ENCODE results near the gene GNRH2.
"Not testable (repeated sequence)": the region's sequence is repeated elsewhere in the genome, so short reads cannot be mapped to it uniquely, and the experiment has no call there.

The GNRH2 gene

GRCh38 chr20:3042625-3043024 is 797 bp upstream of the GNRH2 start:
- DNase-seq (ENCODE audit: low read depth in 2 of 2): no peak

DNA sequence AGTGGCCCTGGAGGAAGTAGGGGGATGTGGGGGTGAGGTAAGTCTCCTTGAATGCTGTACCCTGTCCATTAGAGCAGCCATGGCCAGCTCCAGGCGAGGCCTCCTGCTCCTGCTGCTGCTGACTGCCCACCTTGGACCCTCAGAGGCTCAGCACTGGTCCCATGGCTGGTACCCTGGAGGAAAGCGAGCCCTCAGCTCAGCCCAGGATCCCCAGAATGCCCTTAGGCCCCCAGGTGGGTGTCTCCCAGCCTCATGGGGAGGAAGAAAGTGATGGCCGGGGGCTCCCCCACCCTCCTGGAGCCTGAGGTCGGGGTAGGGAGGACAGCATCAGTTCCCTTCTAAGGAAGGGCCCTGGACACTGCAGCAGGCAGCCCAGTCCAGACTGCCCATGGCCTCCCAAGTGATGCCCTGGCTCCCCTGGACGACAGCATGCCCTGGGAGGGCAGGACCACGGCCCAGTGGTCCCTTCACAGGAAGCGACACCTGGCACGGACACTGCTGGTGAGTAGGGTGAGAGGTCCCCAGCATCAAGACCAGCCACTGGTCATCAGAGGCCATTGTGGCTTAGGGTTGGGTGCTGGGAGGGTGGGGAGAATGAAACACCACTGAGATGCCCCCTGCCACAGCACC is 1.0 kb downstream of the GNRH2 start:
- DNase-seq (ENCODE audit: low read depth in 2 of 2): no peak

GRCh38 chr20:3045042-3045815 is 1.8 kb downstream of the GNRH2 start:
- peak; percentile 15 to 23 for DNase-seq (ENCODE audit: low read depth in 2 of 2)

GRCh38 chr20:3045816-3046676 is 2.6 kb downstream of the GNRH2 start, which contains the start of gene MRPS26:
TSS of gene MRPS26 (plus strand) at chr20:3046052. CDS start at chr20:3046069, 17 bp downstream.
- peak; percentile 60 to 64 for DNase-seq (ENCODE audit: low read depth in 2 of 2)

DNA sequence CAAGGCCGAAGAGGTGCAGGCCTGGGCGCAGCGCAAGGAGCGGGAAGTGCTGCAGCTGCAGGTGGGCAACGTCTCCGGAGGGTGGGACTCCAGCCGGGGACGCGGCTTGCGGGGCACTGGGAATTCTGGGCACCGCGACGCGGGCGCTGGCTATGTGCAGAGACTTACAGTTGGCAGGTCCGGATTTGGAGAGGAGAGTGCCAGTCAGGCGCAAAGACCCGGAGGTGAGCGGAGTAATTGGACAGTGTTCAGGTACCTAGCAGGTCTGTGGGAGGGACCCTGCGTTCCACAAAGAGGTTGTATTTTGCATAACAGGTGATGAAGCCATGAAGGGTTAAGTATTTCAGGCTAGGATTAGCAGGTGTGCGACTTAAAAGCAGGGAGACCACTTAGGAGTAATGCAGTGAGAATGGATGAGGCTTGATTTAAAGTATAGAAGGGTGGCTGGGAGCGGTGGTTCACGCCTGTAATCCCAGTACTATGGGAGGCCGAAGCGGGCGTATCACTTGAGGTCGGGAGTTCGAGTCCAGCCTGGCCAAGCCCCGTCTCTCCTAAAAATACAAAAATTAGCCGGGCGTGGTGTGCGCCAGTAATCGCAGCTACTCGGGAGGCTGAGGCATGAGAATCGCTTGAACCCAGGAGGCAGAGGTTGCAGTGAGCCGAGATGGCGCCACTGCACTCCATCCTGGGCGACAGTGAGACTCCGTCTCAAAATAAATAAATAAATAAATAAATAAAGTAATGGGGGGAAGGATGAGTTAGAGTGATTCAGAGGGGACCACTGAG is 3.4 kb downstream of the GNRH2 start:
- DNase-seq (ENCODE audit: low read depth in 2 of 2): no peak

DNA sequence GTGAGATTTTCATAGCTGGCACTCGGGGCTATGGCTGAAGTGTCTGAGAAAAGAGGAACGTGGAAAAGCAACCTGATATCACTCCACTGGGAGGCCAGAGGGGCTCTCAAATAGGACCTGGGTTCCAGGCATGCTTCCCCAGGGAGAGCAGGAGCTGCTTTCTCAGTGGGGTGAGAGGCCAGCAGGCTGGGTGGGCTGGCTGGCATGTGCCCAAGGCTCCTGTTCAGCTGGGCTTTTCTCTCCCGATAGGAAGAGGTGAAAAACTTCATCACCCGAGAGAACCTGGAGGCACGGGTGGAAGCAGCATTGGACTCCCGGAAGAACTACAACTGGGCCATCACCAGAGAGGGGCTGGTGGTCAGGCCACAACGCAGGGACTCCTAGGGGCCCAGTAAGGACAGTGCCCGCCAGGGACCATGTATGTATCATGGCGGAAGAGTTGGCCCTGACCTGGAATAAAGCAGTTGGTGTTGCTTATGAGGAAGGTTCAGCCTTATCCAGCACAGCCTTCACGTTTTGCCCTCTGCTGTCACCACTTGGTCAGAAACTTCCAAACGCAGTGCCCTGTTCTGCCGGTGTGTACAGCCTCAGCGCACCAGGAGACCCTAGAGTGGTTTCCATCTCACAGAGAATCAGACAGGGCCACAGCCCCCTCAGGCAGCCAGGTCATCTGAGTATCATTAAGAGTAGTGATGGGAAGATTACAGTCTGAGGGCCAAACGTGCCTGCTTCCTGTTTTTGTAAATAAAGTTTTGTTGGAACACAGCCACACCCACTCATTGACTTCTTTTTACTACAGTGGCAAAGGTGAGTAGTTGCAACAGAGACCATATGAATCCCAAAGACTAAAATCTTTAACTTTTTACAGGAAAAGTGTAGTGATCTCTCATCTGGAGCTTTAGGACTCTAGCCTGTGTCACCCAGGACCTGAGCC is 4.3 kb downstream of the GNRH2 start:
- no peak for DNase-seq (ENCODE audit: low read depth in 2 of 2)

- no peak for DNase-seq (ENCODE audit: low read depth in 2 of 2)
These were observed 8.1 kb downstream of the GNRH2 start for GRCh38 chr20:3051385-3052019.

DNA sequence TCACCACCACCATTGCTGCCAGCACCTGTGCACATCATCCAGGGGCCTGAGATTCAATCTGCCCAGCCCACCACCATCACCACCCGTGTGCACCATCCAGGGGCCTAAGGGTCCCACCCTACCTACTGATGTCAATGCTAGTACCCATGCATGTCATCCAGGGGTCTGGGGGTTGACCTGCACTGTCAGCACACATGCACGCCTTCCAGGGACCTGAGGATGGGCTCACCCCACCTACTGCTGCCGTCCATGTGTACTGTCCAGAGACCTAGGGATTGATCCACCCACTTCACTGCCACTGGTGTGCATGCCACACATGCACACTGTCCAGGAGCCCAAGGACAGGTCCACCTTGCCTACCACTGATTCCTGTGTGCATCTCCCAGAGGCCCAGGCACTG is 16.1 kb downstream of the GNRH2 start:
- DNase-seq (ENCODE audit: low read depth in 2 of 2): no peak

DNA sequence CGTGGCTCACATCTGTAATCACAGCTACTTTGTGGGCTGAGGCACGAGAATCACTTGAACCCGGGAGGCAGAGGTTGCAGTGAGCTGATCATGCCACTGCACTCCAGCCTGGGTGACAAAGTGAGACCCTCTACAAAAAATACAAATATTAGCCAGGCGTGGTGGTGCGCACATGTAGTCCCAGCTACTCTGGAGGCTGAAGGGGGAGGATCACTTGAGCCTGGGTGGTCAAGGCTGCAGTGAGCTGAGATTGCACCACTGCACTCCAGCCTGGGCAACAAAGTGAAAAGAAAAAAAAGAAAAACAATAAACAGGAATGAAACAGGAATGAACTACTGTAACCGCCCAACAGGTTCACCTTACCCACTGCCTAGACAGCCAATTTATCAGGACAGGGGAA is 20.7 kb downstream of the GNRH2 start:
- not testable (repeated sequence) for DNase-seq (ENCODE audit: low read depth in 2 of 2)

DNA sequence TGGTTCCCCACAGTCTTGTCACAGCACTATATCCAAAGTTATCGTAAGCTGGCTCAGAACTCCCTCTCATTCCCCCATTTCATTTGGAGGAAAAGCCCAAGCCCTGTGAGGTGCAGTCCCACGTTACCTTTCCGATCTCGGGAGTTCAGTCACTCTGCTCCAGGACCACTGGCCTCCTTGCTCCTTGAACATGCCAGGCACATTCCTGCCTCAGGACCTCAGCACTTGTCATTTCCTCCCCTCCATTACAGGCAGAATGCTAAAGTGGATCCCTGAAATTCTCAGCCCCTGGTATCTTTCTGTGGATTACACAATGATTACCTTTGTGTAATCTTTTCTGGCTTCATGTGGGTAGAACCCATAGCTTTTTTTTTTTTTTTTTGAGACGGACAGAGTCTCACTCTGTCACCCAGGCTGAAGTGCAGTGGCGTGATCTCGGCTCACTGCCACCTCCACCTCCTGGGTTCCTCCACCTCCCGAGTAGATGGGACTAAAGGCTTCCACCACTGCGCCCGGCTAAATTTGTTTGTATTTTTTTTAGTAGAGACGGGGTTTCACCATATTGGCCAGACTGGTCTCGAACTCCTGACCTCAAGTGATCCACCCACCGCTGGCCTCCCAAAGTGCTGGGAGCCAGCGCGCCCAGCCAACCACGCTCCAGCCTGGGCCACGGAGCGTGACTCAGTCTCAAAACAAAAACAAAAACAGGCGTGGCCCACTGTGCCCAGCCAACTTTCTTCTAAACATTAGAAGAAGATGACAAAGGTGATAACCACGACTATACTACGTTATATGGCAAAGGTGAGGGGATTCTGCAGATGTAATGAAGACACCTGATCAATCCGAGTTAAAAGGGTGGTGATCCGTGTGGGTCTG is 24.0 kb downstream of the GNRH2 start:
- no peak for DNase-seq (ENCODE audit: low read depth in 2 of 2)

DNA sequence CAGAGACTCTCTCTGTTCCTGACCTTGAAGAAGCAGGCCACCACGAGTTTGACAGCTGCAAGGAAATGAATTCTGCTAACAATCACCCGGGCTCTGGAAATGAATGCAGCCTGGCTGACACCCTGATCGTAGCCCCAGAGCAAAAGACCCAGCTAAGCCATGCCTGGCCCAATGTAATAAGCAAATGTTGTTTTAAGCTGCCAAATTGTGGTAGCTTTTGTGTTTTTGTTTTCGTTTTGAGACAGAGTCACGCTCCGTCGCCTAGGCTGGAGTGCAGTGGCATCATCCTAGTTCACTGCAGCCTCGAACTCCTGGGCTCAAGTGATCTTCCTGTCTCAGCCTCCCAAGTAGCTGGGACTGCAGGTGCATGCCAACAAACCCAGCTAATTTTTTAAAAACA is 24.7 kb downstream of the GNRH2 start:
- DNase-seq (ENCODE audit: low read depth in 2 of 2): no peak

DNA sequence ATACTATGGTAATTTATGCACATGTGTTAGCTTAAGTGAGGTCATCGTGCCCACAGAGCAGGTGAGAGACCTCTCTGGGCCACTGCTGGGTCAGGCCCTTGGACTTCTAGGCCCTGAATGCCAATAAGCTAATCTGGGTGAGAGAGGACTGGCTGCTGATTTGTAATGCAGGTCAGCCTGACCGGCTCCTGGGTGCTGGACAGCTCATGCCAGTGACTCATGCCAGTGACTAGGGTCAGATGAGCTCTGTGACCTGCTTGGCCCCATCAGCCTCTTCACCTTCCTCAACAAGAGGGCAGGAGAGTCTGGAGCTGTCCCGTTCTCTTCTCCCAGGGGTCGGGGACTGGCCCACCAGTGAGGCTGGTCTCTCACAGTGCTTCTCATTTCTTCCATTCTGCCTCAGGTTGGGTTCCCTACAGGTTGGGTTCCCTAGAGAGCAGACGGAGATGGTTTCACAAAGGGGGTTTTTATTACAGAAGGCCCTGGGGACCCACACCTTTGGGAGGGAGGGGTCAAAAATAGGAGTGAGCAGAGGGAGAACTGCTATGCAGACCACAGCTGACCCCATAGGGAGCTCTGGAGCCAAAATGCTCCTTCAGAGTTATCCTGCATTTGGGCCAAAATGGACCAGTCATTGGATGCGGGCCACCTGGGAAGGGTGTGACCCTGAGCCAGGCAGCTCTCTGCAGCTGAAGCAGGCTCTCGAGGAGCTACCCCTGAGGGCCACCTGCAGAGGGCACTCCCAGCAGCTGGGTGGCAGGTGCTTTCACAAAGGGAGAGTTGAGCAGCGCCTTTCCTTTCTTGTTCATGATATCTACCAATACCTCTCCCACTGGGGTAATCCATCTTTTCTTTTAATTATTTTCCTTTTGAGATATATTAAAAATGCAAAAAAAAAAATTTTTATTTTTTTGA is 25.8 kb downstream of the GNRH2 start:
- DNase-seq (ENCODE audit: low read depth in 2 of 2): no peak

- no peak for DNase-seq (ENCODE audit: low read depth in 2 of 2)
These were observed 27.3 kb downstream of the GNRH2 start for GRCh38 chr20:3070725-3071124.

DNA sequence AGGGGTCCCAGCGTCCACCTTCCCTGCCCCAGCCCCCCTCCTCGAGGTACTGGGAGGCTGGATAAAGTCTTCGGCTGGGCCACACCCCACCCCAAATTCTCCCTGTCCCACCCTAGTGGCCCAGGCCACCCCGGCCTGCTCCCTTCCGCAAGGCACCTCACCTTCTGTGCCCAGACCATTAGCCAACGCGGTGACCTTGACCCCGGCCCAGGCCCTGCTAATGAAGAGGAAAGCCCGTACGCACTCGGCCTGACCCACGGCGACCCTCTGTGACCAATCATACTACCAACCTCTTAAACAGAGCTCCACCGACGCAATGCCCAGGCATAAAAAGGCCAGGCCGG is 27.8 kb downstream of the GNRH2 start:
- DNase-seq (ENCODE audit: low read depth in 2 of 2): no peak

DNA sequence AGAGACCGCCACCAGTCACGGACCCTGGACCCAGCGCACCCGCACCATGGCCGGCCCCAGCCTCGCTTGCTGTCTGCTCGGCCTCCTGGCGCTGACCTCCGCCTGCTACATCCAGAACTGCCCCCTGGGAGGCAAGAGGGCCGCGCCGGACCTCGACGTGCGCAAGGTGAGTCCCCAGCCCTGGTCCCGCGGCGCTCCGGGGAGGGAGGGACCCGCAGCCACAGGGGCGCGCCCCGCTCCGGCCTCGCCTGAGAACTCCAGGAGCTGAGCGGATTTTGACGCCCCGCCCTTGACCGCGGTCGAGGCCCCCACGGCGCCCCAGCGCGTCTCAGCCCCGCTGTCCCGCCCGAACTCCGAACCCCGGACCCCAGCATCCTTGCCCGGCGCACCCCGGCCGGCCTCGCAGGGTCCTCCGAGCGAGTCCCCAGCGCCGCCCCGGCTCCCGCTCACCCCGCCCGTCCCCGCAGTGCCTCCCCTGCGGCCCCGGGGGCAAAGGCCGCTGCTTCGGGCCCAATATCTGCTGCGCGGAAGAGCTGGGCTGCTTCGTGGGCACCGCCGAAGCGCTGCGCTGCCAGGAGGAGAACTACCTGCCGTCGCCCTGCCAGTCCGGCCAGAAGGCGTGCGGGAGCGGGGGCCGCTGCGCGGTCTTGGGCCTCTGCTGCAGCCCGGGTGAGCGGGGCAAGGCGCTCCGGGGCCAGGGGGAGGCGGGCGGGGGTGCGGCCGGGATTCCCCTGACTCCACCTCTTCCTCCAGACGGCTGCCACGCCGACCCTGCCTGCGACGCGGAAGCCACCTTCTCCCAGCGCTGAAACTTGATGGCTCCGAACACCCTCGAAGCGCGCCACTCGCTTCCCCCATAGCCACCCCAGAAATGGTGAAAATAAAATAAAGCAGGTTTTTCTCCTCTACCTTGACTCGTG is 28.4 kb downstream of the GNRH2 start, which contains the start of gene OXT:
OXT (plus strand) TSS at position 11 of the 920 bp plus-strand sequence; CDS start at position 47, 36 bp downstream.
- DNase-seq (ENCODE audit: low read depth in 2 of 2): peak; percentile 48 to 57

- no peak for DNase-seq (ENCODE audit: low read depth in 2 of 2)
These were observed 29.3 kb downstream of the GNRH2 start for GRCh38 chr20:3072530-3073250.

Data from activated CD8-positive, alpha-beta memory T cell treated with anti-CD3 and anti-CD28 coated beads for 4 hours (primary cell).